Cardiac muscle cell (in vitro differentiated cells and primary cell): Measurements from ENCODE around the gene NRXN2. TPM values are rescaled to one million over a fixed set of nuclear protein-coding genes. Genes with fewer than 3 reads are reported as not detected.
A peak's percentile ranks its signal among the peaks of the same experiment; 100 is the strongest.

Experiments used
- DNase-seq, 2 donors: peaks; one replicate each; pipeline versions ENCODE4 v3.0.0 to v3.0.0-alpha.2; 2010 to 2017; ENCODE audit warnings: low read depth in 1 of 2, low spot score in 1 of 2
- H3K27ac ChIP-seq: fragments of 200-600 bp; sonication (generic); 2 replicates; pipeline ENCODE4 v1.5.1; 2016
- H3K27me3 ChIP-seq: fragments of 200-600 bp; sonication (generic); 2 replicates; pipeline ENCODE4 v1.6.0; 2016; ENCODE audit warnings: control low read depth
- H3K36me3 ChIP-seq: fragments of 200-600 bp; sonication (generic); 2 replicates; pipeline ENCODE4 v1.5.1; 2016; ENCODE audit warnings: control low read depth
- H3K4me1 ChIP-seq: fragments of 200-600 bp; sonication (generic); 2 replicates; pipeline ENCODE4 v1.8.1; 2017; ENCODE audit warnings: low read depth, mild to moderate bottlenecking, mixed run types
- H3K4me3 ChIP-seq: fragments of 200-600 bp; sonication (generic); 2 replicates; pipeline ENCODE4 v1.5.1; 2016; ENCODE audit warnings: mild to moderate bottlenecking
- H3K9me3 ChIP-seq: fragments of 200-600 bp; sonication (generic); 2 replicates; pipeline ENCODE4 v1.5.1; 2017; ENCODE audit warnings: low read depth, mild to moderate bottlenecking, control low read depth
- CTCF ChIP-seq: IDR thresholded peaks from 2 replicates; pipeline ENCODE4 v1.5.1; 2012; ENCODE audit warnings: low read depth, mild to moderate bottlenecking, low read length
- polyA plus RNA-seq: library from polyadenylated mRNA; unstranded; fragments of >200 nt; fragmentation: Nextera tagmentation; extraction: Ambion mirVana; gene quantifications from 2 replicates; pipeline ENCODE4 v1.2.1, GENCODE V29; 2016
- total RNA-seq: library from RNA; depleted of rRNA; stranded (reverse); fragments of >200 nt; gene quantifications from 2 replicates; pipeline ENCODE4 v1.2.3, GENCODE V29; 2016

NRXN2 gene
- total and polyA plus RNA-seq, 2 experiments from 2014 or later: 1.2 to 1.3 TPM

DNA sequence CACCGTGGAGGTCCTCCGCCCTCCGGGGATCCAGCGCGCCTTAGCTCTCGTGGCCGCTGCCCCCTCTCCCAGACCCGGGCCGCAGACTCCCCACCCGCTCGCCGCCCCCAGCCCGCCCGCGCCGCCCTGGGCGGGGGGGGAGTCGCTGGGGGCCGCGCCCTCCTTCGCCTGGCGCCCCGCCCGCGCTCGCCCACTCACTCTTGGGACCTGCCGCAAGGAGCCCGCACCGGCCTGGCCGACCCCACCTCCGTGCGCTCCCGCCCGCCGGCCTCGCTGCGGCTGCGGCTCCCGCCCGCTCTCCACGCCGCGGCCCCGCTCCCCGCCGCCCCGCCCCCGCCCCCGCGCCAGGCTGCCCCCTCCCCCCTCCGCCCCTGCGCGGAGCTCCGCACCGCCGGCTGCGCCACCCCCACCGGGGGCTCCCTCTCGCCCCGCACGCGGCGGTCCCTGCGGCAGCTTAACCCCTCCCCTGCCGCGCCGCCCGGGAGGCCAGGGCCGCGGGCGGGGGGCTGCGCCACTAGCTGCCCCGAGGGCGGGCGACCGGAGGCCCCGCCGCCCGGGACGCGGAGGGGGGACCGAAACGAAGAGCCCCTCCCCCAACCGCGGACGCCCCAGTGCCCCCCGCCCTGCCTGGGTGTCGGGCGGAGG is 21.7 kb upstream of the NRXN2 start:
- DNase-seq: peak in 1 of 2 donors; percentile 62
- H3K4me3 ChIP-seq: peak overlapping the region; percentile 47
- TF ChIP-seq CTCF: no peak
- H3K27me3 ChIP-seq: peaks cover 30% of the 10 kb centered on the region
- H3K36me3 ChIP-seq: no peaks in the 10 kb centered on the region
- H3K4me1 ChIP-seq: peaks cover 5% of the 10 kb centered on the region
- H3K27ac ChIP-seq: peak overlapping the region; percentile 61
- no peaks in the 10 kb centered on the region for H3K9me3 ChIP-seq

GRCh38 chr11:64743591-64744543 is 20.9 kb upstream of the NRXN2 start, which contains the start of gene RASGRP2:
Gene RASGRP2, minus strand, starts transcription at chr11:64744142. Its CDS starts 1,276 bp downstream, at chr11:64742866.
- Histone ChIP-seq H3K9me3 (no peaks in the 10 kb centered on the region), H3K4me3 (peak within 1 kb of the TSS; percentile 47), H3K27me3 (peaks cover 30% of the 10 kb centered on the region), H3K27ac (peak within 1 kb of the TSS; percentile 61), H3K36me3 (no peaks in the 10 kb centered on the region), H3K4me1 (peaks cover 5% of the 10 kb centered on the region)
- DNase-seq: peak; percentile 45 to 46
- peak; percentile 67 for TF ChIP-seq CTCF

DNA sequence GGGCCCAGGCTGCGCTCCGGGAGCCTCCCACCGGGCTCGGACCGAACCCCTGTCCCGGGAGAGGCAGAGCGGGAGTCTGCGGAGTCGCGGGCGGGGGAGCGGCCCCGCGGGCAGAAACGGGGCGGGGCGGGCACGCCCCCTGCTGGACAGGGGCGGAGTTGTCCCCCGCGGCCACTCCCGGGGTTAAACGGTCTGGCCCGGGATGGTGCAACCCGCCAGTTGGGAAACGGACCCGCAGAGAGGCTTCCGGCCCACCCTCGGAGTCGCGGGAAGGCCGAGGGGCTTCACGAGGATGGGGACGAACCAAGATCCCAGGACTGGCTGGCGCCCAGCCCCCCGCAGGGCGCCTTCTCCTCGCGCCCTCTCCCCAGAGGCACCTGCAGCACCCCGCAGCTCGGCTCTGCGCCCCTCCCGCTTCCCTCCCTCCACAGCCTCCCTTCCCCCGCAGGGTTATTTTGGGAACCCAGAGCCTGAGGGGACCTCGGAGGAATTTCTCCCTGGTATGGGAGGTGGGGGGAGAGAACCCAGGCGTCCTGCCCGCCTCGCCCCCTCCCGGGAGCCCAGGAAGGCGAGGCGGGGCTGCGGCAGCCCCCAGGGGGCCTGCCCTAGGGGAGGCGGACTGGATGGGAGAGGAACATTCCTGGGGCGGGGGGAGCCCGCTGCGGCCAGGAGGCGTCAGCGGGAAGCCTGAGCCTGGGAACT is 20.0 kb upstream of the NRXN2 start:
- DNase-seq: peak; percentile 55 to 80
- Histone ChIP-seq H3K27ac (peak overlapping the region; percentile 50), H3K4me3 (peak overlapping the region; percentile 29), H3K4me1 (peaks cover 5% of the 10 kb centered on the region), H3K27me3 (peaks cover 30% of the 10 kb centered on the region), H3K36me3 (no peaks in the 10 kb centered on the region), H3K9me3 (no peaks in the 10 kb centered on the region)
- peak; percentile 84 for TF ChIP-seq CTCF

- Histone ChIP-seq H3K9me3 (no peaks in the 10 kb centered on the region), H3K36me3 (no peaks in the 10 kb centered on the region), H3K27me3 (peaks cover 30% of the 10 kb centered on the region), H3K4me3 (peak overlapping the region; percentile 29), H3K4me1 (peaks cover 5% of the 10 kb centered on the region), H3K27ac (no peak overlapping the region)
- DNase-seq: peak in 1 of 2 donors; percentile 40
- no peak for TF ChIP-seq CTCF
These were observed 19.3 kb upstream of the NRXN2 start for GRCh38 chr11:64742087-64742888.
